ENCODE results near the gene ABHD13.
A peak's percentile ranks its signal among the peaks of the same experiment; 100 is the strongest.
"Not testable (repeated sequence)": the region's sequence is repeated elsewhere in the genome, so short reads cannot be mapped to it uniquely, and the experiment has no call there.

The ABHD13 gene

DNA sequence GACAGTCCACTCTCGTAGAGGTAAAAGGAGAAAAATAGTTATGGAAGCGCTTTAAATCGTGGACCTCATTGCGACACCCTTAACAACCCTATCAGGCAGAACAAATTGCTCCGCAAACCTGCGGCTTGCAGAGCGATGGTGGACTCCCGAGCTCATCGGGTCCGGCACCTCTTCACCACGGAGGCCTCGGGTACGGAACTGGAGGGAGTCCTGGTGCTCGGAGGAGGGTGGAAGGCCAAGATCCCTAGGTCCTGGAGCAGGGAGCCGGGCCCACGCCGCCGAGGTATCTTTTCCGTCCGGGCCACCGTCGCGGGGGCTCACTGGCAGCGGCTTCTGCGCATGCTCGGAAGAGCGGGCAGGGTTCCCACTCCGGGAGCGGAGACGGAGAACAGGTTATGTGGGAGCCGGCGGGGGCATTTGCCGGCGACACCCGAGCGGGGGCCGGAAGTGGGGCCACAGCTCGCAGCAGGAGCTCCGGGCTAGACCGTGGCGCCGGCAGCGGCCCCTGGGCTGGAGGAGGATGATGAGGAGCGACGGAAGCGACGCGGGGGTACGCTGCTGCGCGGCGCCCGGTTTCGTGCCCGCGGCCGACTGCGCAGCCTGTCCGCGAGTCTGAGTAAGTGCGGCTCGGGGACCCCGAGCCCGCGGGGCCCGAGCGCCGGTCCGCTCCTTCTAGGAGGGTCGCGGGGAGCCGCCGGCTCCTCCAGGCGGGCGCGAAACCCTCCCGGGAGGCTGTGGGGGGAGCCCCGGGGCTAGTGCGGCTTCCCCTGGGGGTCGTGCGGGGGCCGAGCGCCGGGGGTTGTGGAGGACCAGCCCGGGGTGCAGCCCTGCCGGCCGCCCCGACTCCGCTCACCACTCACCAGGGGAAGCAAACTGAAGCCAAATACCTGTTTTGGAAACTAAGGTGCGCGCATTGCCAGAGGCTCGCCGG is at the start of gene ABHD13:
ABHD13 (plus strand) TSS at position 349 of the 931 bp plus-strand sequence. CDS start 10,827 bp downstream, outside the sequence.
- peak; percentile 94 for DNase-seq

DNA sequence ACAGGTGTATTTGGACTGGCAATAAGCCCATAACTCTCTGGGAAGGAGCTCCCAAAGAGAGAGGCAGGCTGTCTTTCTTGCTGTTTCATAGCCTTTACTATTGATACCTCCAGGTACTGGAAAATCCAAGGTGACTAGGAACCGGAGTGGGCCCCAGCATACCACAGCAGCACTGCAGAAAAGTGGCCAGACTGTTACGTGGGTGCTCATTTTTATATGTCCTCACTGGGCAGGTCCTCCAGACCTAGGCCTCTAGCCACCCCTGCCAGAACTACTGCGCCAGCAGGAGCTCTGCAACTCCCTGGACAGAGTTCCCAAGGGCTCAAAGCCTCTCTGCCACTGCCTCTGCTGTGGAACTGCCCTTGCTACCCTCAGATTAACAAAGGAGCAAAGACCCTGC is 49.3 kb upstream of the ABHD13 start:
- DNase-seq = no peak

DNA sequence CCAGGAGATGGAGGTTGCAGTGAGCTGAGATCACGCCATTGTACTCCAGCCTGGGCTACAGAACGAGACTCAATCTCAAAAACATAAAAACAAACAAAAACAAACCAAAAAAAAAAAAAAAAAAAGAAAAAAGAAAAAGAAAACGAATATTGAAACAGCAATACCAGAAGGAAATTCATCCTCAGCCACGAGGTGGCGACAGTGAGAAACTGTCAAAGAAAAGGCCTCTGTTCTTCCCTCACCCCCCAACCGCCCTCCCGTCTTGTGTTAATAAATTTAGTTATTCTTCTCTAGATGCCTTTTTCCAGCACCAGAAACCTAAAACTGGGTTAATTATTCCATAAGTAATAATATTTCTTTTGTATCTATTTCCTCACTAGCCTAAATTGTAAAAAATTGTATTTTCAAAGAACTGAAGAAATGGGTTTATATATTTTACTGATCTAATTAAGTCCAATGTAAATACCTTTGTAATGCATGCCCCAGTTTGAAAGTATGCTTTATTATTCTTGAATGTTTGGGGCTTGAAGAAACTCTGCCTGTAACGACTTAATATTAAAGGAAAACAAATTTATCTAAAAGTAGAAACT is 41.4 kb upstream of the ABHD13 start:
- peak; percentile 34 for DNase-seq

DNA sequence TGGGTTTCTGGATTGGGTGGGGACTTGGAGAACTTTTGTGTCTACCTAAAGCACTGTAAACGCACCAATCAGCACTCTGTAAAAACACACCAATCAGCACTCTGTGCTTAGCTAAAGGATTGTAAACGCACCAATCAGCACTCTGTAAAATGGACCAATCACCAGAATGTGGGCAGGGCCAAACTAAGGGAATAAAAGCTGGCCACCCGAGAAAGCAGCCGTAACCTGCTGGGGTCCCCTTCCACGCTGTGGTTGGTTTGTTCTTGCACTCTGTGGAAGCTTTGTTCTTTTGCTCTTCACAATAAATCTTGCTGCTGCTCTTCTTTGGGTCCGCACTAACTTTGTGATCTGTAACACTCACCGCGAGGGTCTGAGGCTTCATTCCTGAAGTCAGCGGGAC is 40.1 kb upstream of the ABHD13 start:
- DNase-seq = no peak

DNA sequence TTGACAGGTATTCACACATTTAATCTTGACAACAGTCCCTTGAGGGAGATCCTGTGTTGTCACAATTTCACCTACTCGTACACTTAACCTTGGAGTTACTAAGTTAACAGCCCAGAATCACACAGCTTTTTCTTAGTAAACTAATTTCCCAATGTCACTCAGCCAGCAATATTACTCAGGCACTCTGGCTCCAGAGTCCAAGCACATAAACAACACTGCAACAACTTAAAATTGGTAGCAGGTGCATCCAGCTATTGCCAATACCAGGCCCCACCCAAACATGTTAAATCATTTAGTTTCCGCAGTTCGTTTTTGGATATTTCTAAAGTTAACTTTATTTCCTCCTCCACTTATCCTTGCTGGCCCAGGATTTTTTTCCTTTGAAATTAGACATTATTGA is 35.5 kb upstream of the ABHD13 start:
- DNase-seq = no peak

DNA sequence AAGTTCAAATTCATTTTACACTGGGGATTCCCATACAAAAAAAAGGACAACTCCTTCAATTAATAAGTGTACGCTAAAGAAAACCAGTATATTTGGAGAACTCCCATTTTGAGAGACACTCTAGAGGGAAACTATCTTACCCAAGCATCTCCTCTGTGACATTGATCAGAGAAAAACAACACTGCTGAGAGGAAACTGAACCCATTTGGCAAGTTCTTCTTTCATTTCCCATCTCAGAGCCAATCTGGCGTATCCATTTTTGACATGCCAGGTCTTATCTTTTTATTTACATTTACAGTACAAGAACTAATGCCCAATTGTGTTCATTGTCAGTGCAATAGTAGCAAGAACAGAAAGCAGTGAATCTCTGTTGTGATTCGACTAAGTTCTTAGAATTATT is 33.0 kb upstream of the ABHD13 start:
- DNase-seq = no peak

DNA sequence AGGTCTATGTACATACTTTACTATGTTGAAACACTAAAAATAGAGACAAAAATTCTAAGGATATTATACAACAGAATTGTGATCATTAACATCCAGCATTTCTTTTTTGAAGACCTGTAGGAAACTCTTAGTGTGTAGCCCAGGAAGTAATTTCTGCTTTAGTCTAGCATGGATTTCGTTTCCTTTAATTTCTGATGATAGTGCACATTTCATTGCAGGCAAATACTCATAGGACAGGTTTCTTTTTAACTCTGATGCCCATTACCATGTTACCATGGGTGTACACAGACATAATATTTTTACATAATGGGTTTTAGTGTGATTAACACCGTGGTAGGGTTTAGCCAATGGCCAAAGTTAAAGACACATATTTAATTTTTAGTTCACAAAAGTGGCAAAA is 29.9 kb upstream of the ABHD13 start:
- no peak for DNase-seq

DNA sequence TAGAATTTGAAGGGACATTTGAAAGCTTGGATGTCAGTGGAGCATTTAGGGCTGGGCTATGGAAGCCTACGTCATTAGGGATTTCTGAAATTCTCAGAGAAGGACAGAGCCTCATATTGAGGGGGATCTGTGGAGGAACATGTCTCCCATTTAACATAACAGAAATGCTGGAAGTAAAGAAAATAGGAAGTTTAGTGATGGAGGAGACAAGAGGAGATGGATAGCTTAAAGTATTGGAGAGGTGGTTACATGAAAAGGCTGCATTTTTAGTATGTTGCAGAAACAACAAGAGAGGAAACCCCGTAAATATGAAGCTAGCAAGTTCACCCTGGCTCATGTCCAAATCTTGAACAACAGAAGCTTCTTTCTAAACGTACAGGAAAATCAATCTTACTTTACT is 27.3 kb upstream of the ABHD13 start:
- DNase-seq = no peak

DNA sequence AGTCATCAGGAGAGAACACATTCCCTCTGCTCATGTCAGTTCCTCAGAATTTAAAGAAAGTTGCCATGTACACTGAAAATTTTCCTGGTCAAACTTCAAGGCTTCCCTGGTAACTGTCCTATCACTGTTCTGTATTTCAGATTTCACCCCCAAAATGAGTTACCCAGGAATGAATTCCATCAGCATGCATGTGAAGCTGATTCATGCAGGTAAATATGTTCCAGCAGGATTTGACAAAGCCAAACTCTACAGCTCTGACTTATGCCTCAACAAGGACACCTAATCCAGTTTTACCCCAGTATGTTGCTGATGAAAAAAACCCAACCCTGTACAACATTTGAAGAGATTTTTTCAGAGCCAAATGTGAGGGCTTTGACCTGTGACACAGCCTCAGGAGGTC is 24.4 kb upstream of the ABHD13 start:
- no peak for DNase-seq

DNA sequence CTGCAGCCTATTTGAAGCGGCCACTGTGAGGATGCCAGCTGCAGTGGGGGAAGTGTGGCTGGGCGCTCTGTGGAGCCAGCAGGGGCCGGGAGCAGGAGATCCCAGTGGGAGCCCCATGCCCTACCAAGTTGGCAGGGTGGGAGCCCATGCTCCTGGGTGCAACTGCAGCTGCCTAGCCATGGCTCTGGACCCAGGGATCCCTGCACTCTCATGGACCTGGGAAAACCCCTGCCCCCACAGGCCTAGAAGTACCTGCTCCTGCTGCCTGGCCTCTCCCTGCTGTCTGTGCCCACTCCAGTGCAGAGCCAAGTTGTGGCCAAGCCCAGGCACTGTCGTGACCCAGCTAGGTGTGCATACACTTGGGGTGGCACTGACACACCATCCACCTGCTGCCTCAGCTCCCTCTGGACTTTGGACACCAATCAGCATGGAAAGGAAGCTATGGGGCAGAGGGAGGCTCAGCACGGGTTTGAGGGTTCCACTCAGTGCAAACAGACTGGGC is 23.7 kb upstream of the ABHD13 start:
- DNase-seq = no peak

DNA sequence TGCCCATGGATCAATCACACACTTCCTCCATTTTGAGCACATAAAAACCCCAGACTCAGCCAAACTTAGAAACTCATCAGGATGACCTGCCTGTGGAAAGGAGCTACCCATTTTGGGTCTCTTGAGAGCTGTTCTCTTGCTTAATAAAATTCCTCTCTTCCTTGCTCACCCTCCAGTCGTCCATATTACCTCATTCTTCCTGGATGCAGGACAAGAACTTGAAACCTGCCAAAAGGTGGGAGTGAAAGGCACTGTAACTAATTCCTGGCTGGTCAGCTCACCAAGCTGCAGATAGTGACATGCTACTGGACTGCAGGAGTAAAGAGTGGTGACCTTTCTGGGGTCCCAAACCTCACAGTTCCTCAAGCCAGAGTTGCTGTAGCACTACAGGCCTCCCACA is 23.0 kb upstream of the ABHD13 start:
- no peak for DNase-seq

DNA sequence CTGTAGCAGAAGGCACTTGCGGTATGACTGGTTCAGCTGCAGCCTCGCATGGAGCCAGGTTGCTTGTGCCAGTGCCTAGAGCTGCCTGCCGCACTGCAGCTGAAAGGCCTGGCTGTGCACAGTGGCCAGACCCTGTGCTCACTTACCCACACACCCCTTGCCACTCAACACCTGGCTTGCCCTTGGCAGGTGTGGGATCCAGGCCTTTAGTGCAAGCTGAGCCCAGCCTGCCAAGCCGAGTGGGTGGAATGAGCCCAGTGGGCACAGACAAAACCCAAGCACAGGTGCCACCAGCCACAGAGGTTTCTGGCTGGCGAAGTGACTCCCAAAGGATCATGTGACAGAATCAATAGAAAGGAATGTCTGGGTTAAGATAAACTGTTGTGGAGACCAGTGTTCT is 22.3 kb upstream of the ABHD13 start:
- no peak for DNase-seq

DNA sequence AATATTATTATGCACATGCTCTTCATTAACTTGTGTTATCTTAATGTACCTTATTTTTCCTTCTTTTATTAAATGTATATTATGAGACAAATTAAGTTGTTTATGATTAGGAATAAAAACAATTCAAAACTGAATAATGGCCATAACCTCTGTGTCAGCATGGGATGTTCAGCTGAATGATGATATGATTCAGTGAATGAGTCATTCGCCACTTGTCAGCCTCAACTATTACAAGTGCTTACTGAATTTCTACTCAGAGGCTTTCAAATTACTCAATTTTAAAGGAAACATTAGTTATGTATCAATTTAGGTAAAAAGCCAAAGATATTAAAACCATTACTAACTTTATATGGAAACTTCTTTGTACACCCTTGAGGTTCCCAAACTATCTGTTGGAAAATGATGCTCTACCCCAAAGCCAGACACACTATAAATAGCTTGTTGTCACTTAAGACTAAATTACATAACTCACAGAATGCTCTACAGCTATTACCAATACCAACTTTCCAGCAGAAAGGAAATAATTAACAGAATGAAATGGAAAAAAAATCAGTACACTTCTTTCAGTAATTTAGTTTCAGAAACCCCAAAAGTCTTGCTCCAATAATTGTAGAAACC is 17.3 kb upstream of the ABHD13 start:
- DNase-seq = peak; percentile 60

DNA sequence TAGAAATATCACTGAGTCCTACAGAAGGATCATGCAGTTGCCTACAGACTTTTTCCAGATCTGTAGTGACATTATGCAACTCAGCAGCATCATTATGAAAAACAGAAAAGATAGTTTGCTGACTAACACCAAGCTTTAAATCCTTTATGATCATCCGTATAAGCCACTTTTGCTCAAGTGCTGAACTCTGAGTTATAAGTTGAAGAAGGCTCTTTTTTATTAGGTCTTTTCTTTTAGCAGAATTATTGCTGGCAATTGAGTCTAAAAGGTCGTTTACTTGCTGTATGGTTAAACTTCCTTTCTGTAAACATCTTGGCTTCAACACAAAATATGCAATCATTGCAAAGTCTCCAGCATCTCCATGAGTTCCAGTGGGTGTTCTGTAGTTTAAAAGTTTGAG is 7.6 kb upstream of the ABHD13 start:
- DNase-seq = no peak

DNA sequence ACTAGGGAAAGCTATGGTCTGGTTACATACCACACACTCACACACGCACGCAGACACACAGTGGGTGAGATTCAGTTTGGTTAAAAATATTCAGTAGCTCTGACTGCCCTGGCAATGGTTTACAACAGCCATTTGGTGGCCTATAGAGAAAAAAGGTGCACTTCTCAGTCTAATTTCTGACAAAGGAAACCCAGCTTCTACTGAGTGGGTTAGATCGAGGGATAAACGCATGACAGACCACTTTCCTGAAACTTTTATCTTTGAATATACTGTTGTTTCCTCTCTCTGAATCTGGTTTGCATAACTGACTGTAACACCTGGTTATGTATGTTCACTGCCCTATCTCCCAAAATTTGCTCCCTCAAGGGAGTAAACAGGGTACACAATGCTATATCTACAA is 5.3 kb upstream of the ABHD13 start:
- no peak for DNase-seq

DNA sequence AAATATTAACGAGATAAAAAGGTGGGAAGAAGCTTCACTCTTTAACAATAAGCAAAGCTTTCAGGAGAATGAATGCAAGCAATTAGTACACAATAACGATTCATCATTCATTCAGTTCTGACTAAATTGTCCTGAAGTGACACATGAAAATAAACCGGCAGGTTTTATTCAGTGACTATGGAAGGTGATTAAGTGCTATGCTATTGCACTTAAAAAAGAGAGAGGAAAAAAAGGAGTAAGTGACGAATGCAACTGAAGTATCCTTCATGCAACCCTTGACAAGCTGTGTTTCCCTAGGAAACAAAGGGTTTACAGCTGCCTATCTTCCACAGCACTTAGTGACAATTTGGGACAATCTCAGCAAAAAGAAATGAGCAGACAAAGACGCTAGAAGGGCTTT is 4.2 kb upstream of the ABHD13 start:
- no peak for DNase-seq

DNA sequence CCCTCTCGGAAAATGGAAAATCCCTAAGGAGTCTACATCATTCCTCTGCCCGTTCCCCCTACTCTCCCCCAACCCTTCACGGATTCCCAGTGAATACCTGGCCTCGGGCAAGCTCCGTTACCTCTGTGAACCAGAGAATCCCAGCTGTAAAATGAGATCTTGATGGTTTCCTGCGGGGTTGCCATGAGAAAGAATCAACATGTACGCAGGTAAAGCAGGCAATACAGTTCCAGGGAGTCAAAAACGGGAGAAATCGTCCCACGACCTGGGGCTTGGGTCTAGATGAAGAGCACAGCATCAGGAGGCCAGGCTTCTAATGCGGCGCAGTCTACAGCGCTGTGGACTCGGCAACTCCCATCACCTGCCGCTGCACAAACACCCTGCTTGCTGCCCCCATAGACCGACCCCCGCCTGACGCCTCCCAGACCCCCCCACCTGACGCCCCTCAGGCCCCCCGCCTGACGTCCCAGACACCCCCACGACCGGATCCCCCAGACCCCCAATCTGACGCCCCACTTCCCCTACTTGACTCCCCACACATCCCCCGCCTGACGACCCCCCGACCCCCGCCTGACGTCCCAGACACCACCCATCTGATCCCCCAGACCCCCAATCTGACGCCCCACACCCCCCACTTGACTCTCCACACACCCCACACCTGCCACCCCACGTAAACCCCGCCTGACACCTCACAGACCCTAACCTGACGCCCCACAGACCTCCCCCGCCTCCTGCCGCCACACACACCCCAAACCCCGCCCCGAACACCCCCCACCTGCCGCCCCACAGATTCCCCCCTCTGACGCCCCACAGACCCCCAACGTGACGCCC is 3.5 kb upstream of the ABHD13 start:
- DNase-seq = no peak

DNA sequence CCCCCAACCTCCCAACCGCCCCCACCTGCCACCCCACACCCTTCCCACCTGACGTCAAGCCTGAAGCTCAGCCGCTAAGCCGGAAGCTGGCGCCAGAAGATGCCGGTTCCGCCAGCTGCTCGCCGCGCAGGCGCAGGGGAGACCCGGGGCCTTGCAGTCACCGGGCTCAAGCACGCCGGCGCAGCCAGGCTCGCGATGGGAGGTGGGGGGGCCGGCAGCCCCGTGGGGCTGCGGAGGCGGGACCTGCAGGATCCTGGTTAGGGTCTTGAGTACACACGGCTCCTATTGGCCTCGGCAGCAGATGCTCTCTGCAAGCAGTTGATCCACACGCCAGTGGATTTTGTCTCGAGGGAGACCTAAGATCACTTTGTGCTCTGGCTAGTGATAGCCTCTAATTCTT is 2.8 kb upstream of the ABHD13 start, which contains the start of gene LIG4:
LIG4 (minus strand) TSS at position 101 of the 400 bp plus-strand sequence. CDS start 4,268 bp downstream, outside the sequence.
- peak; percentile 92 for DNase-seq

DNA sequence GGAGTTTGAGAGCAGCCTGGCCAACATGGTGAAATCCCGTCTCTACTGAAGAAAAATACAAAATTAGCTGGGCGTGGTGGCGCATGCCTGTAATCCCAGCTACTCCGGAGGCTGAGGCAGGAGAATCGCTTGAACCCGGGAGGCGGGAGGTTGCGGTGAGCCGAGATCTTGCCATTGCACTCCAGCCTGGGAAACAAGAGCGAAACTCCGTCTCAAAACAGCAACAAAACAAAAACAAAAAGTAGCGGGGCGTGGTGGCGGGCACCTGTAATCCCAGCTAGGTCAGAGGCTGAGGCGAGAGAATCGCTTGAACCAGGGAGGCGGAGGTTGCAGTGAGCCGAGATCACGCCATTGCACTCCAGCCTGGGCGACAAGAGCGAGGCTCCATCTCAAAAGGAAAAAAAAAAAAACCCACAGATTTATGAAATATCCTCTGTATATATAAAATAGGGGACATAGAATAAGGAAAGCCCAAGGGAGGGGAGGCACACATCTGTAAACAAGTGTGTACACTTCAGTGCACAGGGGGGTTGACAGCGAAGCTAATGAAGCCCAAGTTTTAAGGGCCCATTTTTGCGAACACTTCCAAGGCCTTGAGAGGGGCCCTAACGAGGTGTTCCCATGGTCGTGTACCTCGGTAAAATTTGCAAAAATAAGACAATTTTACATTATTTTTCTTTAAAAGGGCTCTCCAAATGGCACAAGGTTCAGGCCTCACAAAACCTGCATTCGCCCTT is 717 bp upstream of the ABHD13 start:
- DNase-seq = not testable (repeated sequence)

DNA sequence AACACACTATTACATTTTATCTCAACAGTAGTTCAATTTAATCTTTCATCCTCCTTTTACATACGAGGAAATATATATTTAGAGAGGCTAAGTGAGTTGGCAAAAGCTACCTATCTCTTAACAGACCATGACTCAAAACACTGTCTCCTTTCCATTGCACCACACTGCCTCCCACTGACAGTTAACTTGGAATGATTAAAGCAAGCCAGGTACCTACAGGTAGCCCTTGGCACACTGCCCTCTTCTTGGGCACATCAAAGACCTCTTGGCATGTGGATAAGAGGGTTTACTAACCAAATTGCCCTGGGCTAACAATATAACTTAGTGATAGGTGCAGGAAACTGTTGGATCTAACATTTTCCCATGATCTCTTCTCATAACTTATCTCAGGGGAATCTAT is 1.8 kb downstream of the ABHD13 start:
- DNase-seq = peak; percentile 20

DNA sequence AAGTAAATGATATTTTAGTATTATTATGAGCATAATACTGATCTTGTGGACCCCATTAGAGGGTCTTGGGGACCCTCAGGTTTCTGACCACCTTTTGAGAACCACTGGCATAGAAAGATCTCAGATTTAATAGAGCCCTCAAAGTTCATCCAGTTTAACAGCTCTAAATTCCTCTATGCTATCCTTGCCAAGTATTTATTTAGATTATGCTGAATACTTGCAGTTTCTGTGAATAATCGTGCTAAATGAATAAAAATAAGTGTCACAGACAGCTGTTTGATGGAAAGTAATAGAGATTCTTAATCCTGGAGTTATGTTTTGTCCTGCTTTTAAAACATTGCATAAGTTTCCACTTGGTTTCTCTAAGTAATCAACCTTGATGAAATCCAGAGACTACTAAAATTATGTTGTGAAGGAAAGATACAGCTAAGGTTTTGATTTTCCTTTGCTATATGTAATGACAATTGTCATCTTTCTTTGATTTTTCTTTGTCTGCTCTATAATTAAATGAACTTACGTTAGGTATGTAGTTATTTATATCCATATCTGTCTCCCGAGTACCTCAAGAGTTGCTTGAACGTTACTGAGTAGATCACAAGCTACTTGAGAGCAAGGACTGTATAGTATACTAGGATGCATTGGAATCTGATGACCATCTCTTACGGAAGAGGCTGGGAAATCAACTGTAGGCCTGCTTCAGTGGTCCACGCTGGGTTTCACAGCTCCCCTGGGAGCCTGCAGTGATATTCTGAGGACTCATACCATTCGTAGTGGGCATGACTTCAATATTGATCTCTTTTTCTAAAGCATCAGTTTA is 5.7 kb downstream of the ABHD13 start:
- DNase-seq = no peak
